ENCODE results near the gene ZFPM1.
"Not testable (repeated sequence)": the region's sequence is repeated elsewhere in the genome, so short reads cannot be mapped to it uniquely, and the experiment has no call there.

Gene ZFPM1

DNA sequence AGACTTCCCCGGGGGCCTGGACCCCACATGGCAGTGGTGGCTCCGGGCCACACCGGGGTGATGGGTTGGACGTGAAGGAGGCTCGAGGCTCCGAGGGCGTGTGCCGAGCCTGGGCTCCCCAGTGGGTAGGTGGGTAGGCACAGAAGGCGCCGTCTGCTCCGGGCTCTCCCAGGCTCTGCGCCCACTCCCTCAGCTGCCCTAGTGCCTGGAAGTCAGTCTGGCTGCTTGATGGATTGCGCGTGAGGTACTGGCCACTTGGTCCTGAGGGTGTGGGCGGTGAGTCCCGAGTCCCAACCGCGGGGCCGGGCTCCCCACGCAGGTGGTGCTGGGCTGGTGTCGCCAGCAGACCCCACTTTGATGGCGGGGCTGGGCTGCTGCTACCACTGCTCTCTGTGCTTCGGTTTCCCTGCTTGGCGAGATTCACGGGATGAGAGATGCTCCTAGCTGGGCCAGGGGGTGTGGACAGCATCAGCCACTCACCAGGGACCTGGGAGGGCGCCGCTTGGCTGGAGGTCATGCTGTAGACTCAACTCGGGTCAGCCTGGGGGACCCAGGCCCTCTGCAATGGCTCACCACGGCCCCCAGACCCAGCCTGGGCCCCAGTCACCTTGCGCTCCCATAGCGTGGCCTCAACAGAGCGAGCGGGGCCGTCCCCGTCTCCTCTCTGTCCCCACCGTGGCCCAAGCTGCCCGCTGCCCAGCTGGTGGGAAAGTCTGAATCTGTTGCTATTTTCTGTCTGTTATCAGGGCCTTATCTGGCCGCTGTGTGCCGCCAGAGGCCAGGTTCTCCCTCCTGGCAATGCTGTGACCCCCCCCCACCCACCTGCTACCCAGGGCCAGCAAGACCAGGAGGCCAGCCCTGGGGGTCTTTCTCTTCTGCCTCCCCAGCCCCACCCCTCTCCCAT lies 26.1 kb downstream of the ZFPM1 start:
- no peak overlapping the region for H3K27ac Mint-ChIP-seq
- peaks cover 40% of the 10 kb centered on the region for H3K4me1 Mint-ChIP-seq
- H3K27me3 Mint-ChIP-seq: peaks cover 39% of the 10 kb centered on the region

GRCh38 chr16:88479793-88480760 lies 27.0 kb downstream of the ZFPM1 start:
- Mint-ChIP-seq H3K27me3 (peaks cover 39% of the 10 kb centered on the region), H3K4me1 (peaks cover 40% of the 10 kb centered on the region), H3K27ac (no peak overlapping the region), H3K36me3 (peaks cover 1% of the 10 kb centered on the region), H3K4me3 (no peak overlapping the region), H3K9me3 (no peaks in the 10 kb centered on the region)
- DNase-seq: peak; percentile 44
- CTCF ChIA-PET: no interaction called here

More for the DNA sequence above, 26.1 kb downstream of the ZFPM1 start:
- CTCF ChIA-PET: no interaction called here
- peaks cover 1% of the 10 kb centered on the region for H3K36me3 Mint-ChIP-seq
- no peak for DNase-seq
- H3K9me3 Mint-ChIP-seq: no peaks in the 10 kb centered on the region
- no peak overlapping the region for H3K4me3 Mint-ChIP-seq

DNA sequence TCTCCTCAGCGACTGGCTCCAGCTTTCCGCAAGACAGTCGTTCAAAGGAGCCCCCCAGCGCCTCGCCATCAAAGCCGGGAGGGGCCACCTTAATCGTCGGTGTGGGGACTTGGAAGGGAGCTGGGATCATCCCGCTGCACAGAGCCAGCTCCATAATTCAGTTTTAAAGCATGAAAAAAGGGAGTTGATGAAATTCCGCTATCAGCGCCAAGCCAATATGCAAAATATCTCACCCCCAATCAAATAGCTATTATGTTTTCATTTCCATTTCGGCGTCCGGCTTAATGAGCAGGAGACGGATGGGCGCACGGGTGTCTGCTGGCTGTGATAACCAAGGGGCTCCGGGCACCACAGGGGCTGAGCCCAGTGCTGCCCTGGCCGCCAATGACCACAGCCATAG lies 27.7 kb downstream of the ZFPM1 start:
- Mint-ChIP-seq H3K27me3 (peaks cover 39% of the 10 kb centered on the region), H3K4me1 (peaks cover 40% of the 10 kb centered on the region), H3K9me3 (no peaks in the 10 kb centered on the region), H3K4me3 (no peak overlapping the region), H3K27ac (no peak overlapping the region), H3K36me3 (peaks cover 1% of the 10 kb centered on the region)
- no peak for DNase-seq
- CTCF ChIA-PET: no interaction called here

DNA sequence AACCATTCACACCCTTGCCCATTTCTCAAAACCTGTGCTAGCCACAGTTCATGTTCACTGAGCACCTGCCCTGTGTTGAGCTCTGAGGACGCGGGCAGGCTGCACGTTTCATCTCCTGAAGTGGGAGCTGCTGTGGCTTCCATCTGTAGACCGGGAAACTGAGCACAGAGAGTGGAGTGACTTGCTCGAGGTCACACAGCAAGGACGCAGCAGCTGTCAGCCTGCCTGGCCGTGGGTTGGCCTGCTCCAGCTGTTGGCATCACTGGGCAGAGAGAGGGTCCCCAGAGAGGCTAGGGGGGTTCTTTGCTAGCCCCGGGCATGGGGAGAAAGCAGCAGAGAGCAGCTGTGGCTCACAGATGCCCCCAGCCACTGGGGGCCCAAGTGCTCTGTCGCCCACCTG lies 28.8 kb downstream of the ZFPM1 start:
- no peak for DNase-seq
- H3K27ac Mint-ChIP-seq: no peak overlapping the region
- H3K4me3 Mint-ChIP-seq: no peak overlapping the region
- H3K36me3 Mint-ChIP-seq: peaks cover 1% of the 10 kb centered on the region
- H3K4me1 Mint-ChIP-seq: peaks cover 35% of the 10 kb centered on the region
- peaks cover 35% of the 10 kb centered on the region for H3K27me3 Mint-ChIP-seq
- CTCF ChIA-PET: no interaction called here
- no peaks in the 10 kb centered on the region for H3K9me3 Mint-ChIP-seq

DNA sequence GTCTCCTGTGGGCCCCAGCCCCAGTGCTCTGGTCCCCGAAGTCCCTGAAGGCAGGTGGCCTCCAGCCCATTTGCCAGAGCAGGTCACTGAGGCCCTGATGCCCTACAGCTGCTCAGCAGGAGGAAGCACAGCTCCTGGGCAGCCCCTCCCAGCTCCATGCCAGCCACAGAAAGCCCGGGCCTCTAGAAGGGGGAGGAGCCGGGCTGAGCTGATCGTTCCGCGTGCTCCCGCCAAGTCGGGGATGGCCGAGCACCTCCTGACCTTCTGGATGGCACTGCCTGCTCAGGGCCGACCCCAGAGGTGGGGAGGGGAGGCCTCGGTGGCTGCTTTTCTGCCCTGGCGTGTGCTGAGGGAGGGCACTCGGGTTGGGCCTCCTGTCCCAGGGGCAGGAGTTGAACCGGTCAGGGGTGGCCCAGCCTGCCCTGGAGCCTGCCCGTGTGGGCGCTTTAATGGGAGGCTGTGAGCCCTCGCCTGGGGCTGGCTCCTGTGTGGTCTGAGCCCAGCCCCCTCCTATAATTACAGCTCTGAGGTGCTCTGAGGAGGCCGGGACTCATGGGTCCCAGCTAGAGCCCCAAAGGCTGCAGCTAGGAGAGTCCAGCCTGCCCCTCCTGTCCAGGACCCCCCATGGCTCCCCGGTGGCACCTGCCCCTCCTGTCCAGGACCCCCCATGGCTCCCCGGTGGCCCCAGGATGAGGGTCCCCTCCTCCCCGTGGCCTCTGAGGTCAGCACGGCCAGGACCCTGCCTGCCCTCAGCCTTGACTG lies 29.7 kb downstream of the ZFPM1 start:
- peaks cover 28% of the 10 kb centered on the region for H3K27me3 Mint-ChIP-seq
- no peak overlapping the region for H3K4me3 Mint-ChIP-seq
- CTCF ChIA-PET: no interaction called here
- H3K9me3 Mint-ChIP-seq: no peaks in the 10 kb centered on the region
- no peak for DNase-seq
- H3K27ac Mint-ChIP-seq: no peak overlapping the region
- peaks cover 26% of the 10 kb centered on the region for H3K4me1 Mint-ChIP-seq
- peaks cover 1% of the 10 kb centered on the region for H3K36me3 Mint-ChIP-seq

DNA sequence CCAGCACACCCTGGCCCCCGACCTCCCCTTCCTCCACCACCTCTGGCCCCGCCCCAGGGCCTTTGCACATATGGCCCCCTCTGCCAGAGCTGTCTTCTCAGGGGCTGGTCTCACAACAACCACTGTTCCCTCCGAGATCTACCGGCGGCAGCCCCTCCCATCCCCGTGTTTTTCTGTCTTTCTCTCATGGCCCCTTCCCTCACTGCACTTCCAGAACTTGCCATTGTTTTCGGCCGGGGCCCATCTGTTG lies 30.2 kb downstream of the ZFPM1 start:
- peaks cover 21% of the 10 kb centered on the region for H3K4me1 Mint-ChIP-seq
- peaks cover 23% of the 10 kb centered on the region for H3K27me3 Mint-ChIP-seq
- no peaks in the 10 kb centered on the region for H3K9me3 Mint-ChIP-seq
- no peak for DNase-seq
- H3K36me3 Mint-ChIP-seq: peaks cover 1% of the 10 kb centered on the region
- no peak overlapping the region for H3K27ac Mint-ChIP-seq
- CTCF ChIA-PET: no interaction called here
- no peak overlapping the region for H3K4me3 Mint-ChIP-seq

- Mint-ChIP-seq H3K4me1 (peaks cover 9% of the 10 kb centered on the region), H3K27ac (no peak overlapping the region), H3K4me3 (no peak overlapping the region), H3K36me3 (peaks cover 3% of the 10 kb centered on the region), H3K27me3 (peaks cover 9% of the 10 kb centered on the region), H3K9me3 (no peaks in the 10 kb centered on the region)
- no peak for DNase-seq
- CTCF ChIA-PET: no interaction called here
These were observed 31.7 kb downstream of the ZFPM1 start for GRCh38 chr16:88484505-88485365.

- DNase-seq, CTCF ChIA-PET, H3K9me3 Mint-ChIP-seq, H3K4me3 Mint-ChIP-seq, H3K27ac Mint-ChIP-seq, H3K4me1 Mint-ChIP-seq, H3K27me3 Mint-ChIP-seq, H3K36me3 Mint-ChIP-seq: not testable (repeated sequence)
These were observed 32.3 kb downstream of the ZFPM1 start for GRCh38 chr16:88485366-88485741.

DNA sequence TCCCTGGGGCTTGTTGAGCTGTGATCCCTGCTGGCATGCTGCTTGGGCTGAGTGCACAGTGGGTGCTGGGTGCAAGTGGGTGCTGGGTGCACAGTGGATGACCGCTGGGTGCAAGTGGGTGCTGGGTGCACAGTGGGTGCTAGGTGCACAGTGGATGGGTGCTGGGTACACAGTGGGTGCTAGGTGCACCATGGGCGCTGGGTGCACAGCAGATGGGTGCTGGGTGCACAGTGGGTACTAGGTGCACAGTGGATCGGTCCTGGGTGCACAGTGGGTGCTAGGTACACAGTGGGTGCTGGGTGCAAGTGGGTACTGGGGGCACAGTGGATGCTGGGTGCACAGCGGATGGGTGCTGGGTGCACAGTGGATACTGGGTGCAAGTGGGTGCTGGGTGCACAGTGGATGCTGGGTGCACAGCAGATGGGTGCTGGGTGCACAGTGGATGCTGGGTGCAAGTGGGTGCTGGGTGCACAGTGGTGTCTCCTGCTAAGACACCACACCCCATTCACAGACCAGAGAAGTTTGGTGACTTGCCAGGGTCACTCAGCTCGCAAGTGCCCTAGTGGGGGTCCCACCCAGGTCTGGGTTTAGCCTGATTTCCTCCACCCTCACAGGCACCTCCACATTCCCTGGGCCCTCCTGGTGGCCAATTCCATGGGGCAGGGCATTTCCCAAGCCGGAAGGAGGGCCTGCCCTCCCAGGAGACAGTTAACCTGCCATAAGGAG lies 33.5 kb downstream of the ZFPM1 start:
- H3K4me3 Mint-ChIP-seq: no peak overlapping the region
- no peak overlapping the region for H3K27ac Mint-ChIP-seq
- H3K9me3 Mint-ChIP-seq: no peaks in the 10 kb centered on the region
- H3K4me1 Mint-ChIP-seq: peaks cover 2% of the 10 kb centered on the region
- H3K27me3 Mint-ChIP-seq: no peaks in the 10 kb centered on the region
- peaks cover 2% of the 10 kb centered on the region for H3K36me3 Mint-ChIP-seq
- no peak for DNase-seq
- CTCF ChIA-PET: no interaction called here

GRCh38 chr16:88487124-88487432 lies 34.0 kb downstream of the ZFPM1 start:
- peaks cover 2% of the 10 kb centered on the region for H3K4me1 Mint-ChIP-seq
- H3K4me3 Mint-ChIP-seq: no peak overlapping the region
- no peak for DNase-seq
- CTCF ChIA-PET: no interaction called here
- no peak overlapping the region for H3K27ac Mint-ChIP-seq
- H3K36me3 Mint-ChIP-seq: peaks cover 2% of the 10 kb centered on the region
- H3K27me3 Mint-ChIP-seq: no peaks in the 10 kb centered on the region
- no peaks in the 10 kb centered on the region for H3K9me3 Mint-ChIP-seq

- CTCF ChIA-PET: no interaction called here
- no peaks in the 10 kb centered on the region for H3K27me3 Mint-ChIP-seq
- H3K36me3 Mint-ChIP-seq: peaks cover 2% of the 10 kb centered on the region
- H3K9me3 Mint-ChIP-seq: no peaks in the 10 kb centered on the region
- no peak overlapping the region for H3K27ac Mint-ChIP-seq
- peaks cover 2% of the 10 kb centered on the region for H3K4me1 Mint-ChIP-seq
- no peak overlapping the region for H3K4me3 Mint-ChIP-seq
- no peak for DNase-seq
These were observed 35.1 kb downstream of the ZFPM1 start for GRCh38 chr16:88487920-88488851.

- no peaks in the 10 kb centered on the region for H3K4me1 Mint-ChIP-seq
- CTCF ChIA-PET: no interaction called here
- H3K27ac Mint-ChIP-seq: no peak overlapping the region
- DNase-seq: no peak
- H3K27me3 Mint-ChIP-seq: no peaks in the 10 kb centered on the region
- H3K4me3 Mint-ChIP-seq: no peak overlapping the region
- H3K9me3 Mint-ChIP-seq: no peaks in the 10 kb centered on the region
- peaks cover 2% of the 10 kb centered on the region for H3K36me3 Mint-ChIP-seq
These were observed 36.2 kb downstream of the ZFPM1 start for GRCh38 chr16:88489163-88489741.
